GM20000 (cell line): ENCODE measurements around the gene FGB.

ENCODE experiments used
- DNase-seq: peaks from one replicate; pipeline ENCODE4 v3.0.0; 2012; ENCODE audit warnings: low spot score
- CTCF ChIP-seq: IDR thresholded peaks from 2 replicates; pipeline ENCODE4 v1.5.1; 2012; ENCODE audit warnings: mild to moderate bottlenecking, control low read depth; ENCODE audit errors: extremely low read depth, missing control alignments

The FGB gene

GRCh38 chr4:154579927-154580326 is 17.1 kb downstream of the FGB start:
- DNase-seq: no peak
- TF ChIP-seq CTCF: no peak

DNA sequence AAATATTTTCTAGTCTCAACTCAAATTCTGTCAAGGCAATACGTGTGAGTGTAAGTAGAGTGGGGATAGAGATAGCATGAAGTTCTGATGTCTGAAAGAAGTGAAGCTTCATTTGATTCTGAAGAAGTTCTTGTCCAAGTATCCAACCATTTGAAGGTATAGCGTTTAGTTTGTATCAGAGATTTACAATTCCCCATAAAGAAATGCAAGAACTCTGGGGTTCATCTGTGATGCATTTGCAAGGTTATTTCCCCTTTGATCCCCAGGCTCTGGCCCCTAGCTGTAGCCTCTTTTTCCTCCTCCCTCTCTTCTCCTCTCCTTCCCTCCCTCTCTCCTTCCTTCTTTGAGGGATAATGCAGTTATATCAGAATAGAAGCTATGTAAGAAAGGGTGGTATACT is 19.9 kb downstream of the FGB start:
- DNase-seq: no peak
- TF ChIP-seq CTCF: no peak

- TF ChIP-seq CTCF: no peak
- no peak for DNase-seq
Measured at GRCh38 chr4:154583230-154583629, 20.4 kb downstream of the FGB start.

GRCh38 chr4:154583677-154584076 is 20.9 kb downstream of the FGB start:
- DNase-seq: no peak
- TF ChIP-seq CTCF: no peak

- DNase-seq: no peak
- TF ChIP-seq CTCF: no peak
Measured at GRCh38 chr4:154584259-154584658, 21.4 kb downstream of the FGB start.

DNA sequence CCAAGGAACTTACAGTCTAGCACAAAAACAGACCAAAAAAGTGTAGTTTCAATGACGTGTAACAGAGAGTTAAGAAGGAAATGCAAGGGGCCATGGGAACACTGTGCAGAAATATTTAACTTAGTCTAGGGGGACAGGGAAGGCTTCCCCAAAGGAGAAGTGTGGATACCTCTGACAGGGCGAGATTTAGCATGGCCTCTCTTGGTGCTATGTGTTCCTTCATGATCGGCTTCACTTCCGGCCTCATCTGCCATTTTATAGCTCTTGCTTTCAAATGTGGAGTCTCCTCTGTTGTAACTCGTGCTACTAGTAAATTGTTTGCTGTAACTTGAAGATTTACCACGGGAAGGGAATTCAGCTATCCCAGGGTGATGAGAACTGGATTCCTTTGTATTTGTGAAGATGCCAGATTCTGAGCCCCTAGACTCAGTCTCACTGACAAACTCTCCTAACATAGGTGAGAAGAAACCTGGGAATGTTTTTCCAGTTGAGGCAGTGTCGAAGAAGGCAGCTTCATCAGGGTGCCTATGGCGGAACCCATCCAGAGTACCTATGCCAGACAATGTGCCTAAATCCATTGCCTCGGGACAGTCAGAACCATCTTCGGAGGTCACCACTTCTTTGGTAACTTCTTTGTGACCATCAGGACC is 22.7 kb downstream of the FGB start:
- TF ChIP-seq CTCF: no peak
- DNase-seq: no peak

DNA sequence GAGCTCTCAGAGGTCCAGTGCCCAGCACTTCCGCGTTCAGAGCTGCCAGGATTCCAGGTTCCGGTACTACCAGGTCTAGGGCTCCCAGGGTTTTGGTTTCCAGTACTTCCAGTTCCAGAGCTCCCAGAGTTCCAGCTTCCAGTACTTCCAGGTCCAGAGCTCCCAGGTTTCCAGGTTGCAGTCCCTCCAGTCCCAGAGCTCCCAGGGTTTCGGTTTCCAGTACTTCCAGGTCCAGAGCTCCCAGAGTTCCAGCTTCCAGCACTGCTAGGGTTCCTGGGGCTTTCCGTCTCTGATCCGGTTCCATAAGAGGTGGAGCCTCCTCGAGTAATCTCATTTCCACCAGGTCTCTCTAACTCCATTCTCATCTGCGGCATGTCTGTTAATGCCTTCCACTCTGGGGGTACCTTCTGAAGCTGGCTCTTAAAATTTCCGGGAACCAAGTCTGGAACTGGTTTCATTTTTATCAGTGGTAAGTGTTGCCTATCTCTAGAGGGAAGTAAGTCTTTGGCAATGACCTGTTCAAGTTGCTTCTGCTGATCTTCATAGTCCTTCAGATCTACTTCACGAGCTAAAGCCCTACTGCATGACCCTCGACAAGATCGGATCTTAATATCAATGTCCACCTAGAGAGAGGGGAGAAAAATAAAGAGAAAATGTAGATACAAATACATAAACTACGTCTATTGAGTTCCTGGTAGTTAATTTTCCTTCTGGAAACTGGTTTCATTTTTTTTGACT is 23.7 kb downstream of the FGB start:
- TF ChIP-seq CTCF: no peak
- no peak for DNase-seq
